Iris pigment epithelial cell (primary cell): ENCODE measurements around the gene APBB2.

Experiments used
- DNase-seq: peaks from one replicate; pipeline ENCODE4 v3.0.0-alpha.2; 2011; ENCODE audit warnings: low read depth

APBB2 gene

GRCh38 chr4:41215969-41216293 is 1.6 kb upstream of the APBB2 start:
- no peak for DNase-seq

DNA sequence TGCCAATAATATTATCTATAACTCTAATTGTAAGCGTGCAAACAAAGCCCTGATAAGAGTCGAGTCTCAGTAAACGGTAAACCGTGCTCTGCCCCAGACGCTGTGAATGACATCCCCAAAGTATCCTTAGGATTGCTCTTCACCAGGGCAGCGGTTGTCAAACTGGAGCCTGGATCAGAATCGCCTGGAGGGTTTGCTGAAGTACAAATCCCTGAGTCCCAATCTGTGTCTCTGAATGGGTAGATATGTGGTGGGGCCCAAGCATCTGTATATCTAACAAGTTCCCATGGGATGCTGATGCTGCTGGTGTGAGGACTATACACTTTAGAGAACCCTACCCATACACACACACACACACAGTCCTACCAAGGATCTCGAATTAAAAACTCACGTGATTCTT is 813 bp upstream of the APBB2 start:
- no peak for DNase-seq

GRCh38 chr4:41214825-41215146 is 444 bp upstream of the APBB2 start:
- DNase-seq = no peak

- no peak for DNase-seq
Measured at GRCh38 chr4:41213625-41214135, 662 bp downstream of the APBB2 start.

DNA sequence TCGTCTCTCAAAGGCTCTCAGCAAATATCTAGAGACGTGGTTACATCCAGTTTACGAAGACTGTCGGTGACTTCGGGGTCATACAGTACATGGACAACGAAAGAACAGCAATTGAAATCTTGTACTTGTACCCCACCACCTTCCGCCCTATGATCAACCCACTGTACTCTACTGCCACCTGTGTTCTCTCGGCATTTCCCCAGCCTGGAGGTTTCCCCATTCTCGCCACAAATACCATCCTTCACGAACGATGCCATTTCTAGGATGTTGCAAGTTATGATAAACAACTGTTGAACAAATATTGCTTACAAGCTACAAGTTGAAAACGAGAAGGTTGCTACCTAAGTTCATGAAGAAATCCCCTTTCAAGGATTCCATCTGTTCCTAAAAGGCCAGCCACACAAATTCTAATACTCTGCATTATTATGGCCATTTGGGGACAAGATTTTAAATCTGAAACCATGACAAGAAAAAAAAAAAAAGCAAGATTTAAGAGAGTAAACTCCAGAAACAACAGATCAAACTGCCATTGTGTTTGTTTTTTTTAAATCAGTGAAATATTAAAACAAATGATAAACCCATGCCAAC is 1.6 kb downstream of the APBB2 start:
- peak; percentile 88 for DNase-seq

- DNase-seq = no peak
Measured at GRCh38 chr4:41211951-41212615, 2.3 kb downstream of the APBB2 start.

GRCh38 chr4:41209901-41210300 is 4.4 kb downstream of the APBB2 start:
- DNase-seq = no peak

- DNase-seq = no peak
Measured at GRCh38 chr4:41209187-41209586, 5.2 kb downstream of the APBB2 start.

GRCh38 chr4:41207291-41207831 is 7.0 kb downstream of the APBB2 start:
- DNase-seq = peak; percentile 68

DNA sequence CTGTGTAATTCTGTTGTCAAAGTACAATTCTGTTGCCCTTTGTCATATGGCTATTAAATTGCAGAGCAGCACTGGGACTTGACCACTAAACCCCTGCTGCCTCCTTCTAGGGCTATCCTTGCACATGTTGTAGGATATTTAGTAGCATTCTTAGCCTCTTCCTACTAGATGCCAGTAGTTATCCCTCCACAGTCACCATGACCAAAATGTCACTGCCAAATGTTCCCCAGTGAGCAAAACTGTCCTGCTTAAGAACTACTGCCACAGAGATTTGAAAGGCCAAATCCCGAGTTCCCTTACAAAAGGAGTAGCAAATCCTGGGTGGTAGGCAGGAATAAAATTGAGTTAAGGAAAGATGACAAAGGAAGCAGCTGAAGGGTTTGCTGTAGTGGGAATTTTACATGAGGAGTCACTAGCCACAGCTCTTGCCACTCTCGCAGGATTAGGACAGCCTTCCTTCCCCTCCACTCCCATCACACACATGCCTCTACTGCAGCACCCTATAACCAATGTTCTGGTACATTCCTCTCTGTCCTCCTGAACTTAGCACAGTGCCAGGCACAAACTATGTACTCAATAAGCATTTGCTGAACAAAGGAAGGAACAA is 8.4 kb downstream of the APBB2 start:
- no peak for DNase-seq

DNA sequence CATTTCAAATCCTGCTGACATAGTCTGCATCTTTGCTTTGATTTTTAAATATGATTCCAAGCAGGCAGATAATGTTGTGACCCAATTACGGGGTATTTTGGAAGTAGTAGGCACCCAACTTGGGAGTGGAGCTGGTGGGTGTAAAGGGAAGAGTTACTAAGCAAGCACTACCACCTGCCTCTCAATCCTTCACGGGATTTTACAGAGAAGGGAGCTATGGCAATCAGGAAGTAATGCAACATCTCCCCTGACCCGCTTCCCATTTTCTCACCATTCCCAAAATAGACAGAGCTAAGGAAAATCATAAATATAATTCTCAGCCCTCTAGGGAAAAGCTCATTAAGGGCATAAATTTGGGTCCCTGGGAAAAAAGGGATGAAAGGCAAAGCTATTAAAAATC is 9.2 kb downstream of the APBB2 start:
- DNase-seq = no peak

DNA sequence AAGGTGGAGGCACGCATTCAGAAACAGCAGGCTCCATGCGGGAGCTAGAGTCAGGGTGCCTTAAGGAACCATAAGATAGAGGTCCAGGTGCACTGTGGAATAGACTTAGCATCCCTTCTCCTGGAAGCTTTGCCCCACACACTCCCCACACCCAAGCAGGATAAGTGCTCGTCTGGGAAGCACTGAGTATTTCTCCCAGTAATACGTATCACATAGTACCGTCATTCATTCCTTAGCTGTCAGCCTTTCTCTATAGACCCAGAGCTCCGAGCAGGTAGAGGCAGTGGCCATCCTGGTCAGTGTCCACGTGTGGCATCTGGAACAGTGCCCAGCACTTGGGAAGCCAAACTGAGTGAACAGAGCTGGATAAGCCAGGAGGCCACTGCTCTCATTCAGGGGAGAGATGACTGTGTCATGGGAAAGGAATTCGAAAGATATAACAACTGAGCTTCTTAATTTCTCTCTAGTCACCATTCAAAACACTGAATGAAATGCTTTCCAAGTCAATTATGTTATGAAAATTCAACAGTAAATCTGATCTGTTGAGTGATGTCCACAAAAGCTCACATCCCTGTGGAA is 9.9 kb downstream of the APBB2 start:
- peak; percentile 83 for DNase-seq

DNA sequence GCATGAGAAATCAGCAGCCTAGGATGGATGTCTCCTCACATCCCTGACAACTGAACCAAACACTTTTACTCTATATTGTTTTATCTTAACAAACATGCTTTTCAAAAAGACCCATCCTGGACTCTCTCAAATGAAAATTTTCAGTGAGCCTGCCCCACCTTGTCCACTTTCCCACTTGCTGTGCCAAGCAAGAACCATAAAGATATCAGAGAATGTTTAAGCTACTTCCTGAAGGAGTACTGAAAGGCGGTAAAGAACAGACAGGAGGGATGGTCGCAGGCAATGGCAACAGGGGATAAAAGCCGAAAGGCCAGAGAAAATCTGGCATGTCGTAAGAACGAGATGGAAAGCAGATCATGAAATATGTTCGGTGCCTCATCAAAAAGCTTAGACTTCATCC is 10.5 kb downstream of the APBB2 start:
- no peak for DNase-seq

- DNase-seq = peak; percentile 63
Measured at GRCh38 chr4:41202820-41203568, 11.3 kb downstream of the APBB2 start.

DNA sequence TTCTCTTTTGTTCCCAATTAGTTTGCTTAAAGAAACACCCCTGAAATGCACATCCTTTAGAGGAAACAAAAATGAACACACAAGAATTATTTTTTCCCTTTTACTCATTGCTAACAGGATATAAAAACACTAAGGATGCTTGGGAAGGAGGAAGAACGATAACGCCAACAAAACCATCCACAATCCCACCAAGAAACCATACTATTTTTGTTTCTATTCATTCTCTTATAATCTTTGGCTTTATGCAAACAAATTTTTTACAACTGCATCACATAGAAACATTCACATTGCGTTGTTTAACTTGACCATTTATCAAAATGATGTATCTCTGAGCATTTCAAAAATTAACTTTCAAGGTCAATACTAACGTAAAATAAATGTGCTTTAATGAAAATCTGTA is 12.0 kb downstream of the APBB2 start:
- no peak for DNase-seq

DNA sequence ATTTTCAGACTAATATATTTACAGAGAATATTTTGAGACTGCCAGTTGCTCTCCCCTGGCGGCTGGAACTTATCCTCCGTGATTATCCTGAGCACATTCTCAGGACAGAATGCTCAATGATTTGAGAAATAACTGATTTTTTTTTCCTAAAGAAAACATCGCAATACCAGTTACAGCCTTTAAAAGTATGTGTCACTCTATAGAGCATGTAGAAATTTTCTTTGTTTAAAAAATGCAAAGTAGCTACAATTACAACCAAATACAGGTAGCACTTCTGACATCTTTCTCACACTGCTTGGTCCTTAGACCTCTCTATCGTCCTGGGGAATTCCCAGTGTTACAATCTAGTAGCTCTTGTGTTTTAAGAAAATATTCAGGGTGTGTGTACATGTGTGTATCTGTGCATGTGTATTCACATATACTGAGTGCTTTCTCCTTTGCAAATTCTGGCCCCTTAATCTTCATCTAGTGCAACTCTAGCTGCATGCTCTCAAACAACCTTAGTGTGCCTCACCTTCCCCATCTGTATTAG is 13.8 kb downstream of the APBB2 start:
- no peak for DNase-seq

GRCh38 chr4:41199788-41200187 is 14.6 kb downstream of the APBB2 start:
- DNase-seq = no peak

- DNase-seq = no peak
Measured at GRCh38 chr4:41197996-41198395, 16.3 kb downstream of the APBB2 start.

- no peak for DNase-seq
Measured at GRCh38 chr4:41197495-41197894, 16.8 kb downstream of the APBB2 start.

DNA sequence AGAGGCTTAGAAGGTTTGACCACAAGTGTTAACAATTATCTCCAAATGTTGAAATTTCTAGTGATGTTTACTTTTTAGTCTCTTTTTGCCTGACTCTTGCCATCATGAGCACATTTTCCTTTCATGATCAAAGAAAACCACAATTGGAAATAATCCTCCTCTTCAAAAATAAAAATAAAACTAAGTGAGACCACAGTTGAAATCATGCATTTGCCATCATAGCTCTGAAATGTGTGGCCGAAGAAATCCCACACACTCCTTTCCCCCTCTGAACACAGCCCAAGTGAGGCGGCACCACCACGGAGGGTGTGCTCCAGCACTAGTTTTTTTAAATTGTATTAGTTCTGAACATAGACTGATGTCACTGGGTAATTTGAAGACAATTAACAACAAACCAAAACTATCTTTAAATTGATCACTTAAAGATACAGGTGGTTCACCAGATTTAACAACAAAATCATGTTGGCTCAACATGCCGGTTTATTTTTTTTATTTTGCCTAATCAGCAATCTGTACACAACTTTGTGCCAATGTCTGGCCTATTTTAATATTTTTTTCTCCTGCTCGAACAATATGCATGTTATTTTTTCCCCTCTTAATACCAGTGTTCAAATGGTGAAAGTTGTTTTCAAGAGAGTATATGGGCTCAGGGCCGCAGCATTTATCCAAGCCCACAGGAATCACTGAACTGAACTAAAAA is 17.6 kb downstream of the APBB2 start:
- no peak for DNase-seq

- no peak for DNase-seq
Measured at GRCh38 chr4:41192136-41192535, 22.2 kb downstream of the APBB2 start.

- DNase-seq = no peak
Measured at GRCh38 chr4:41189666-41190065, 24.7 kb downstream of the APBB2 start.
